HG03378 (cell line): ENCODE results near the gene COL5A1.

ENCODE experiments used
- ATAC-seq: cut with Tn5 transposase; IDR thresholded peaks from one replicate; pipeline ENCODE4 v1.9.1; 2021; ENCODE audit warnings: mild to moderate bottlenecking, moderate library complexity; ENCODE audit not compliant: unreplicated experiment

COL5A1 gene

GRCh38 chr9:134625361-134626068, 16.1 kb upstream of the COL5A1 start:
- no peak for ATAC-seq

GRCh38 chr9:134626069-134626423, 15.6 kb upstream of the COL5A1 start:
- ATAC-seq = no peak

DNA sequence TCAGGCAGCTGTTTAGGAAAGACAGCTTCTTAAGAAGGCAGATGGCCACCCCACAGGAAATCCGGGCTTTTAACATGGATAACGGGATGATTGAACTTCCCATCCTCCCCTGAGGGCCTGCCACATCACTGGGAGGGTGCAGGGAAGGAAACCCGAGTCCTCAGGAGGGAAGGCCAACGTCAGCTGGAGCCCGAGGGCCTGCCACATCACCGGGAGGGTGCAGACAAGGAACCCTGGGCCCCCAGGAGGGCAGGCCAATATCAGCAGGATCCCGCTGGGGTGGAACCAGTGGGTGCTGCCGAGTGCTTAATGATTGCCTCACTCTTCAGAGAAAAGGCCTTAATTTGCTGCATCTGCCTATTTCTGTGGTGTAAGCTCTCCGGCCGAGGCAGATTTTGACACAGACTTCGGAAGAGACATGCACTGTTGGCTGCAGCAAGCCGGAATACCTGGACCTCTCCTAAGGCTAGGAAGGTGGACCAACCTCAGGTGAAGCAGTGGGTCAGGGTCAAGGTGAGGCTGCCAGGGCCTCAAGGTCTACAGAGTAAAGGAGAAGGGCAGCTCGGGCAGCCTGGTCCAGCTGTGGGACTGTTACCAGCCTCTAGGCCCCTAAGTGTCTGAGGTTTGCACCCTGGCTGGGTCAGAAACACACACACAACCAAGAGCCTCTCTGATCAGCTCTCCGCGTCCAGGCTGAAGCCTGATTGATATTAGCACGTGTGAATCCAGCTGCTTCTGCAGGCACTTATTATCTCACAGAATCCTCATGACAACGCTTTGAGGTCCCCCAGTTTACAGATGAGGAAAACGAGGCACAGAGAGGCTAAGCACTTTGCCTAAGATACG, 14.8 kb upstream of the COL5A1 start:
- ATAC-seq = no peak

DNA sequence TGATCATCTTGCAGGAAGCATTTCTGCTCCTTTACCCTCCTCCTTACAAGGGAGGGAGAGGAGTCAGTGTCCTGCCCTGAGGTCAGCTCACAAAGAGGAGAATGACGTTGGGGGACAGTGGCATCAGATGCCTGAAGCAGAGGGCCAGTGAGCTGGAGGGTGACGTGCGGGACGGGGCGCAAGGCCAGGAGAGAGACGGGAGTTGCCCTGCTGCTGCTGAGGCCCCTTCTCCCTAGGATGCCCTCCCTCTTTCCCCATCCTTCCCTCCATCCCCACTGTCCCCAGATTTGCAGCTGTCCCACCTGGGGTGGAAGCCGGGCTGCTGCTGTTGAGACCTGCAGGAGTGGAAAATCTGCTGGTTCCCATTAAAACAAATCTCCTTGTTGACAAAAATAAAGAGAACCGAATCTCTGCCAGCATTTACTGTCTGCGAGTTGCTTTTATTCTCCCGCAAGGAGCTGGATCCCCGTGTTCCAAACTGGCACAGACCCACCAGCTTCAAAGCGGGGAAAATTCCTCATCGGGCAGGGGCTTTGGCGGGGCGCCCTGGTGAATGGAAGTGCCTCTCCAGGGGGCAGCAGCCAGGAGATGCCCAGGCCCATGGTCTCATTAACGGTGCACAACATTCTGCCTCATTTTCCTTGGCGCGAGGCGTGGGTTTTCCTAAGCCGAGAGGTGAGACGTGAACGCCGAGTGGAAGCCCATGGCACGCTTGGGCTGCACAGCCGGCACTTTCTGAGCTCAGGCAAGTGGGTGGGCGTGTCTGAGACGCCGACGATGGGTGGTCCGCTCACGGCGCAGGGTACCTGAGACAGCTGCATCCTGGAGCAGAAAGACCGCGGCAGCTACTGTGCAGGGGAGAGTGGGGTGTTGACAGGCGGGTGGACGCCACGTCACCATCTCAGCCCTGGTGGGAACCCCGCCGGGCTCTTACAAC, 13.9 kb upstream of the COL5A1 start:
- ATAC-seq = no peak

GRCh38 chr9:134628354-134628736, 13.3 kb upstream of the COL5A1 start:
- no peak for ATAC-seq

DNA sequence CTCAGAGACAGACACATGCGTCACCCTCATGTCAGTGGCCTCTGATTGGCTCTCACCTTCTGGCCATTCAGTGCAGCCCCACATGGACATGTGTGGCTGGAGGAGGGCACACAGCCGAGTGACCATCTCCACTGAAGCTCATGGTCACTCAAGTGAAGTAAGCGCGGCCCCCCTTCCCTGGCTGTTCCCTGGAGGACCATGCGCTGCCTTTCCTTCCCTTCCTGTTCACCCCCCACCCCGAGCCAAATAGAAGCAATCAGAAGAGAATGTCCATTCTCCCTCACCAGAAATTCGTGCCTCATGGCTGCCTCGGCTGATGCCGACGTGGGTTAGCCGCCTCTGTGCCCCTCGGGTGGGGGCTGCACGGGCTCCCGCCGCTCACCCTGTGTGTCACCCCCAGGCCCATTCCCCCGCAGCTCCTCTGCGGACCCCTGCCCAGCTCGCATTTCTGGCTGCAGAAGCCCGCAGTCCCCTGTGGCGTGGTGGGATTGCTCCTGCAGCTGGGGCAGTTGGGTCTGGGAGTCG, 12.5 kb upstream of the COL5A1 start:
- ATAC-seq = no peak

DNA sequence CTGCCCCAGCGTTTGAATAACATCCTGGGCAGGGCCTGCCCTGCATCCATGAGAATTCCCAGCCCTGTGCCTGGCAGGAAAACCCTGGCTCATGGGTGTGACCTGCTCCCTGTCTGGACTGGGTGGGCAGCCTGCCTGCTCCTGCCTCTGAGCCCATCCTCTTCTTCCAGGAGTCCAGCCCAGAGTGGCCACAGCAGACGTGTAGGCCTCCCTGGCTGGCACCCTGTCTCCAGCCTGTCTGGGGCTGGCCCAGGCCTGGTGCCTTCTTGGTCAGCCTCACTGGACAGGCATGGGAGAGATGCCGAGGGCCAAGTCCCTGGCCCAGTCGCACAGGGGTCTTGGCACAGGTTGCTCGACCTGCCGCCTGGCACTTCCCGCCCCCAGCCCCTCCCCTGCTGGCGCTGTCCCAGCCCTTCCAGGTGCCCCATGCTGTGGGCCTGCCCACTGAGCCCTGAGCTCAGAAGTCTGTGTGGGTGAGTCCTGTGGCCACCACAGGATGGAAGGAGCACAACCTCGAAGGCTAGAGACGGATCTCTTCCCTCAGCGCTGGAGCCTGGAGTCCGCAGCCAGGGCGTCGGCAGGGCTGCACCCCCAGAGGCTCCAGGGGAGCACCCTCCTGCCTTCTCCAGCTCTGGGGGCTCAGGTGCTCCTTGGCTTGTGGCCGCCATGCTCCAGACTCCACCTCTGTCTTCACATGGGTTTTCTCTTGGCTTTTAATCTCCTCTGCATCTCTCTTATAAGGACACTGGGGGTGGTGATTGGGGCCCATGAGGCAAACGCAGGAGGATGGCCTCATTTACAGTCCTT, 11.8 kb upstream of the COL5A1 start:
- no peak for ATAC-seq

DNA sequence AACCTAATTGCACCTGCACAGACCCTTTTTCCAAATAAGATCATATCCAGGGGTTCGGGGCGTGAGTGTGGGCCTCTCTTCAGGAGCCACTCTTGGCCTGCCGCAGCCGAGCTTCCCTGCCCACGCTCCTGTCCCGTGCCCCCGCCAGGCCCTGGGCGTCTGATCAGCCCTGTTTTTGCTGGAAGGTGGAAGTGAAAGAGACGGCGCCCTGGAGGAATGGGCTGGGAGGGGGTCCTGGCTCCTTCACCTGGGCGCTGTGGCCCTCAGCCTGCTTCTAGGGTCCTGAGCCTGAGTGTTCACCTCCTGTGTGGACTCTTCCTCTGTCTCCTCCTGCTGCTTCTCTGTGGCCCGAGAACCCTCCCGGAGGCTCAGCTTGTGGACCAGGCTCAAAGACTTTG, 11.2 kb upstream of the COL5A1 start:
- ATAC-seq = no peak

DNA sequence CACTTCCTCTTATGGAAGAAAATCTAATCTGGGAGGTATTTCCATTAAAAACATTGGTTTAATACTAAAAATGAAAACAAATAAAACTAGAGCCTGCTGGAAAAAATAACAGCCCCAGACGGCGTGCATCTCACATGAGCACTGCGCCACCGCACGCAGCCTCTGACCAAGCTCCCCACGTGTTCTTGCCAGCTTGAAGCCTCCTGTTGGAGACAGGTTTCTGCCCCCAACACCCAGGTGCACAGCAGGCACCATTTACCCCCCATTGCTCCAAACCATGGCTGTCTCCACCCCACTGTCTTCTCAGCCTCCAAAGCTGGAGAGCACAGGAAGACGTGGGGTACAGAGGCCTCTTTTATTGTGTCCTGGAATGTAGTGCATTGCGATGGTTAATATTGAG, 10.7 kb upstream of the COL5A1 start:
- no peak for ATAC-seq

DNA sequence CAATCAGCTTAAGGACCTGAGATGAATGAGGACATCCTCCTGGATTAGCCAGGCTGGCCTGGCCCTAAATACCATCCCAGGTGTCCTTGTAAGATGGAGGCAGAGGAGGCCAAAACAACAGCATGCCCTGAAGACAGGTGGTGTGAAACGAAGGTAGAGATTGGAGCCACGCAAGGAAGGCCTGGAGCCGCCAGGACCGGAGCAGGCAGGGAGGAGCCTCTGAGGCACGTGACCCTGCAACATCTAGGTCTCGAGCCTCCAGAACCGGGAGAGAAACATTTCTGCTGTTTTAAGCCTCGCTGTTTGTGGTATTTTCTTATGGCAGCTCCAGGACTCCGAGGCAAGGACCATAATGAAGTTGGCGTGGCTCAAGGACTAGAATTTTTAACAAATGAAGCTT, 9.7 kb upstream of the COL5A1 start:
- ATAC-seq = no peak

DNA sequence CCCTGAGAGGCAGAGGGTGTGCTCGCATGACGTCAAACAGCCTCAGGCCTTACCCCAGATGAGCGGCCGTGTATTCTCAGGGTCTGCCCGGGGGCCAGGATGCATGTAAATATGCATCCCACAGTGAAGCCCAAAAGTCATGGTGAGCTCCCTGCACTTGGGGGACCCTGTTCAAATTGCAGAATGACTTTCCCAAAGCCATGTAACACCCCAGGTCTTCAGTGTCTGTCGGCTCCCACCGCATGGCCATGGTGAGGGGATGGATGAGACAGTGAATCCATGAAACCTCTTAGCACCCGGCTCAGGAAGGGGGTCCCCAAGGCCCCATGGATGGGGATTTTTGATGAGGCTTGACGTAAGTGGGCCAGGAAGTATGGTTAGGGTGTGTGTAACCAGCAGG, 9.3 kb upstream of the COL5A1 start:
- no peak for ATAC-seq

DNA sequence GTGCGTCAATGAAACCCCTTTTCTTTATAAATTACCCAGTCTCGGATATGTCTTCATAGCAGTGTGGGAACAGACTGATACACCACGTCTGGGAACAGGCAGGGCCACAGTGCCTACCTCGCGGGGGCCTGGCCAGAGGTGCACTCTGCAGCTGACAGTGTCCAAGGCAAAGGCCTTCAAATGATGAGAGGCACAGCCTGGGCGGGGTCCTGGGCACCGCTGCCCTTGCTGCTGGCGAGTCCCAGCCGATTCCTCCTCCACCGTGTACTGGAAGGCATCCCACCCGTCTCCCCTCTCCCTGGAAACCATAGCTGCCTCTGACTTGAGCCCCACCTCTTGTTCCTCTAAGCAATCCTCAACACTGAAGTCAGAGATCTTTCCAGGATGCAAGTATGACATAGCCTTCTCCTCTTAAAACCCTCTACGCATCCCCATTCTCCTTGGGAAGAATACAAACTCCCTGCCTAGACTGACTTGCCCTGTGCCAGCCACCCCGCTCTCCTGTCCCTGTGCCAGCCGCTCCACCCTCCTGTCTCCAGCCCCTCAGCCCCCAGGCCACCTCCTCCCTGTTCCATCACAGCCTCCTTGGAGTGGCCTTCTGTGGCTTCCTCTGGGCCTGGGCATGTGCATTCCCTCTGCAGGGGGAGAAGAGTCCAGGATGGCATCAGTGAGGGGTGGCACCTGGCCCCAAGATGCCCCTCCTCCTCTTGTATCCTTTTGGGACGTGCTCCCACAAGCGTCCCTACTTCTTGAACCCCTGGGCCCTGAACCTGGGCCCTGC, 8.1 kb upstream of the COL5A1 start:
- ATAC-seq = no peak

DNA sequence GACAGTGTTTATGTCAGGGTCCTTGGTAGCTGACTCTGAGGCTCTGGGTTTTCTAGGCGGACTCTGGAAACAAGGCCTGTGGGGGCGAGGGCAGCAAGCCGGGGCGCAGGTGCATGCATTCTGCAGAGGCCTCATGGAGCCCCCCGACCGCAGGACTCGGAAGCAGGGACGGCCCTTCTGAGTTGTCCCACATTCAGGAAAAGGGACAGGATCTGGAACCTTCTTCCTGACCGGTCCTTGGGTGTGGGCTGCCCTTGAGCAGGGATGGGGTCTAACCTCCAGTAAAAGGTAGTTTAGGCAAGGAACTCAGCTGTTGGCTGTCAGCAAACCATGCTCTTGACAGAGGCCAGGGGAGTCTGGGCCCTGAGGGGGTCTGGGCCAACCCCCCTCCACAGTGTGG, 7.4 kb upstream of the COL5A1 start:
- no peak for ATAC-seq

DNA sequence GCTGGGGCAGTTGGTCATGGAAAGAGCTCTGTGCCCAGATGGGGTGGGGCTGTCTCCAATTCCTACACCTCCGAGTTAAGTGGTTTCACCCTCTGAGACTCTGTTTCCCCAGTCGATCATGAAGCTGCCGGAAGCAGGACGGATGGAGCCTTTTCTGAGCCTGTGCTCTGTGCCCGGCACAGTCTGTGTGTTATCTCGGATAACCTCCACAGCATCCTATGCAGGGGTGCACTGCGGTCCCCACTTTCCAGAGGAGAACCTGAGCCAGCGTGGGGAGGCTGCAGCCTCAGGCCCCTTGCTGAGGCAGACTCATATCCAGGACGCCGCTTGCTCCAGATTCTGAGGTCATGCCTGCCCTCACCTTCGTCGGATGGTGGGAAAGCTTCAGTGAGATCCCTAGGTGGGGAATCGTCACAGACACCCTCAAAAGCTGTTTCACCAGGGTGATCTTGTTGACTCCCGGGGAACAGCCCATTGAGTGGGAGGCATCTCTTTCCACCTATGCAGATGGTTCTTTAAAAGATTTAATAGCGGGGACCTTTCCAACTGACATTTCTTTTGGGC, 6.9 kb upstream of the COL5A1 start:
- no peak for ATAC-seq

DNA sequence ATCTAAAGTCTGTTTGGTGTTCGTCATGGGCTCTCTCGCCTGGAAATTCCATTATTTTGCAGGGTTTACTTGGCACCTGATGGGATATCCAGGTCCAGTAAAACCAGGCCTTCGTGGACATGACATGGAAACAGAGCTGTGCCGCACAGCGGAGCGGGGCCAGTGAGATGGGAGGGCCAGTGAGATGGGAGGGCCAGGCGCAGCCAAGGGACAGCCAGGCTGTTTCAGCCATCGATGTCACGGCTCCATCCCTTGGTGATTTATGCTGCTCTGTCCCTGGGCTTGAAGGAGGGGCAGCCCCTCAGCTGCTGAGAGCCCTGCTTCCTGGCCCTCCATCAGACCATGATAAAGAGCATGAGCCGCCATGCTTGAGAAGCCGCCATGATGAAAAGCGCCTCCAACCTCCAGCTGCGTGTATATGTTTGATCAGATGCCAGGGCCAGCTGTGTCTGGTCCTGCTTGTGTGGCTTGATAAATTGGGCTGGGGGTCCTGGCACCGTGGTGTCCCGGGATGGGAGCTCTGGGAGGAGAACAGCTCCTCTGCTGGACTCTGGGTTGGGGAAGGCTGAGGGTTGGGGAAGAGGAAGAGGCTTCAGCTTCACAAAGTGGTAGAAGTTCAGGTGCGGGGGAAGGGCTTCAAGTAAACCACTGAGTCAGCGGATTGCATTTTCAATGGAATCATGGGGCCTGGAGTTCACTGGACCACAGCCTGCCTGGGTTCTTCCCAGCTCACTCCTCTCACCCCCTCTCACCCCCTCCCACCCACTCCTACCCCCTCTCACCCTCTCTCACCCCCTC, 6.1 kb upstream of the COL5A1 start:
- no peak for ATAC-seq

GRCh38 chr9:134636149-134636507, 5.5 kb upstream of the COL5A1 start:
- no peak for ATAC-seq

DNA sequence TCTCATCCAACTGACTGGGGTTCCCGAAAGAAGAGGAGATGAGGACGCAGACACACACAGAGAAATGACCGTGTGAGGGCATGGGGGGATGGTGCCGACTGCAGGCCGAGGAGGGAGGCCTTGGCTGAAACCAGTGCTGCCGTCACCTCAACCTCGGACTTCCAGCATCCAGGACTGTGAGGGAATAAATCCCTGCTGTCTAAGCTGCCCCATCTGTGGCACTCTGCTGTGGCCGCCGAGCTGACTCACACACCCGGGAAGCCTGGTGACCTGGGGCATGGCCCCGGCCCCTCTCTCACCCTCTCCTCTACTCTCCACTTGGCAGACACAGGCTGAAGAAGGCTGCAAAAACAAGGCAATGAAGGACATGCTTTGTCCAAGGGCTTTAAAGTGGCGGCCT, 4.4 kb upstream of the COL5A1 start:
- ATAC-seq = no peak

- no peak for ATAC-seq
Measured at GRCh38 chr9:134637696-134638501, 3.7 kb upstream of the COL5A1 start.
